Measurements from ENCODE around the gene VPS8.

DNA sequence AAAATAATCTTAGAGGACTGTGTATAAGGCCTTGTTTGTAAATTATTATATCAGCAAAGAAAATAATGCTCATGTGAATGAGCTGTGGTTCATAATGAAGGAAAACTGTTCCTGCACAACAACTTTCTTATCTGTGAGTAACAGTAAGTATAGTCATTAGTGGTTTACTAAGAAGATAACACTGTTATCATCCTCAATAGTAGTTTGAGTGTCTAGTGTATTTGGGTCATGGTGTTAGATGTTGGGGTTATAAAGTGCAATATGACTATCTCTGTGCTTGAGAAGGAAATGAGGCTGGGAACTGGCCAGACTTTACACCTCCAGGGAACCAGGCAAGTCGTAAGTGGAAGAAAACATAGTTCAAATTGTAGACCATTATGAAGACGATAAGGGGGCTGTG lies 15.6 kb downstream of the VPS8 start:
- TF ChIP-seq ARNT (IDR thresholded peaks at IDR 0.05) (no peak), FOXM1 (IDR thresholded peaks at IDR 0.05; ENCODE audit: borderline replicate concordance) (no peak), SUZ12 (IDR thresholded peaks at IDR 0.05) (no peak), L3MBTL2 (conservative IDR thresholded peaks at IDR 0.05) (no peak), ELF4 (IDR thresholded peaks at IDR 0.05) (no peak)

Data from HEK293T (cell line).